GM12873 (cell line): ENCODE results near the gene PPARA.

ENCODE experiments used
- TF ChIP-seq, protein P1 (sequence below): IDR thresholded peaks from 2 replicates; pipeline ENCODE4 v1.5.1; 2012; ENCODE audit warnings: low read depth, mild to moderate bottlenecking, moderate library complexity, low read length, control low read depth; ENCODE audit not compliant: insufficient read depth; ENCODE audit errors: missing control alignments

Gene PPARA

GRCh38 chr22:46125816-46126765 lies 24.2 kb upstream of the PPARA start:
- TF ChIP-seq, protein P1, sequence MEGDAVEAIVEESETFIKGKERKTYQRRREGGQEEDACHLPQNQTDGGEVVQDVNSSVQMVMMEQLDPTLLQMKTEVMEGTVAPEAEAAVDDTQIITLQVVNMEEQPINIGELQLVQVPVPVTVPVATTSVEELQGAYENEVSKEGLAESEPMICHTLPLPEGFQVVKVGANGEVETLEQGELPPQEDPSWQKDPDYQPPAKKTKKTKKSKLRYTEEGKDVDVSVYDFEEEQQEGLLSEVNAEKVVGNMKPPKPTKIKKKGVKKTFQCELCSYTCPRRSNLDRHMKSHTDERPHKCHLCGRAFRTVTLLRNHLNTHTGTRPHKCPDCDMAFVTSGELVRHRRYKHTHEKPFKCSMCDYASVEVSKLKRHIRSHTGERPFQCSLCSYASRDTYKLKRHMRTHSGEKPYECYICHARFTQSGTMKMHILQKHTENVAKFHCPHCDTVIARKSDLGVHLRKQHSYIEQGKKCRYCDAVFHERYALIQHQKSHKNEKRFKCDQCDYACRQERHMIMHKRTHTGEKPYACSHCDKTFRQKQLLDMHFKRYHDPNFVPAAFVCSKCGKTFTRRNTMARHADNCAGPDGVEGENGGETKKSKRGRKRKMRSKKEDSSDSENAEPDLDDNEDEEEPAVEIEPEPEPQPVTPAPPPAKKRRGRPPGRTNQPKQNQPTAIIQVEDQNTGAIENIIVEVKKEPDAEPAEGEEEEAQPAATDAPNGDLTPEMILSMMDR: no peak

DNA sequence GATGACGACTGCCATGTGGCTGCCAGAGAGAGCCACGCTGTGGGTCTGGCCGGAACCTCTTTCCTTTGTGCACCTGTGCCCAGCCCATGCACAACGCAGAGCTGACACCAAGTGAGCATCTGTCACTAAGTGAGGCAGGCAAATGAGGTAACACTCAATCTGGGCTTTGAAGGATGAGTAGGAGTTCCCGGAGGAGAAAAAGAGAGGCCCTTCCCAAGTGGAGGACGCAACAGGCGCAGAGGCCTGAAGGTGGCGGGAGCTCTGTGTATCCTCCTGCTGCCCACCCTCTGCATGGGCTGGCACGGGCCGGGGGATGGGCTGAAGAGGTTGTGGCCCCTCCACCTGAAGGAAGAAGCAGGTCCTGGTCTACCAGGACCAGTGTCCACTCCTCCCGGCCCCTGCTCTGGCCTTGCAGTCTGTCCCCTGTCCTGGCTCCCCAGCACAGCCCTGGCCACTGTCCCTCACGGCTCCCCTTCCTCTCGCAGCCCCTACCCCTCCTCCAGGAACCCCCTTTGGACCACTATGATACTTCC lies 23.4 kb upstream of the PPARA start:
- TF ChIP-seq, protein P1: no peak

DNA sequence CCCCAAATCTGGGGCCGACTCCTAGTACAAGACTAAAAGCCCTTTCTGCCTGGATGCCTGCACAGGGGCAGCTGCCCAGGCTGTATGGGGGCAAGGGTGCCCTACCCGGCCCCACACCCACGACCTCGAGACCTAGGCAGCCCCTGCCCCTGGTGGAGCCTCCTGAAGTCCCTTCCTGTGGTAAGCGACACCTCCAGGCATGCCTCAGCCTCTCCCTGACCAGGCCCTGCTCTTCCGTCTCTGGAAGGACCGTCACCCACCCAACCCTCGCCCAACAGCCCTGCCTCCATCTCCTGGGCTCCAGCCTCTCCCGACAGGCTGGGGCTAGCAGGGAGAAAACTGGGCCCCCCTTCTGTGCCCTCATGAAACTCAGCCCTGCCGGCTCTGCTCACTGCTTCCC lies 22.8 kb upstream of the PPARA start:
- TF ChIP-seq, protein P1: no peak

- TF ChIP-seq, protein P1: no peak
Measured at GRCh38 chr22:46128606-46129005, 21.7 kb upstream of the PPARA start.

DNA sequence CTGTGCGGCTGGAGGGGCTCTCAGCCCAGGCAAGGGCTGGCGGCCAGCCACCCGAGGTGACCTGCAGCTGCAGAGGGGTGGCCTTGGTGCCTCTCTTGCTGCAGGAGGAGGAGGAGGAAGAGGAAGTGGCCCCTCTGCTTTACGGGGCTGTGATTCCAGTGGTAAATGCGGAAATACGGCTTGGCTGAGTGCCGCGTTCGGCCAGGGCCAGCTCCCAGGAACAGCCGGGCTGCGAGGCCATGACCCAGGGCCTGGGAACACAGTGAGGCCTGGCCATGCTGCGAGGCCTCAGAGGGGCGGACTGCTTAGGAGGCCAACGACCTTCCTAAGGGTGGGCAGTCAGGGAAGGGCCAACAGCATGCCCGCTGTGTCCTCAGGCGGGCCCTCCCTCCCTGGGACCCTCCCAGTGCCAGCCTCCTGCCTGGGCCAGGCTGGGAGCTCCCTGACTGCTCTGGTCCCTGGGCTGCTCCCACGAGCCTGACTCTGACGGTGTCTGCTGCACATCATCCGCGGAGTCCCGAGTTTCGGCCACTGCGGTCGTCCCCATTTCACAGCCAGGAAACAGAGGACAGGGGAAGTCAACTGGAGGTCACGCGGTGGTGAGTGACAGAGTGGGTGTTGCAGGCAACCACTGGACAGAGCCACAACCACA lies 20.8 kb upstream of the PPARA start:
- TF ChIP-seq, protein P1: no peak

GRCh38 chr22:46131151-46131587 lies 19.2 kb upstream of the PPARA start:
- TF ChIP-seq, protein P1: peak; percentile 44
